MM.1S (cell line): ENCODE measurements around the gene LRRIQ4.

ENCODE experiments used
- EZH2 ChIP-seq: fragments of 300-600 bp; sonication (generic); optimal IDR thresholded peaks from 2 replicates; pipeline ENCODE3; 2017; ENCODE audit warnings: low read depth, mild to moderate bottlenecking, antibody characterized with exemption, low read length, mixed read lengths
- EZH2phosphoT487 ChIP-seq: fragments of 300-600 bp; sonication (generic); IDR thresholded peaks from 2 replicates; pipeline ENCODE4 v1.6.1; 2018; ENCODE audit warnings: antibody characterized with exemption, low read length
- TF ChIP-seq, protein P1 (sequence below): fragments of 300-600 bp; sonication (generic); IDR thresholded peaks from 2 replicates; pipeline ENCODE4 v1.5.1; 2016; ENCODE audit warnings: antibody characterized with exemption, low read length, mixed read lengths

GRCh38 chr3:169804681-169805080 is 8.0 kb upstream of the LRRIQ4 start:
- TF ChIP-seq, protein P1, sequence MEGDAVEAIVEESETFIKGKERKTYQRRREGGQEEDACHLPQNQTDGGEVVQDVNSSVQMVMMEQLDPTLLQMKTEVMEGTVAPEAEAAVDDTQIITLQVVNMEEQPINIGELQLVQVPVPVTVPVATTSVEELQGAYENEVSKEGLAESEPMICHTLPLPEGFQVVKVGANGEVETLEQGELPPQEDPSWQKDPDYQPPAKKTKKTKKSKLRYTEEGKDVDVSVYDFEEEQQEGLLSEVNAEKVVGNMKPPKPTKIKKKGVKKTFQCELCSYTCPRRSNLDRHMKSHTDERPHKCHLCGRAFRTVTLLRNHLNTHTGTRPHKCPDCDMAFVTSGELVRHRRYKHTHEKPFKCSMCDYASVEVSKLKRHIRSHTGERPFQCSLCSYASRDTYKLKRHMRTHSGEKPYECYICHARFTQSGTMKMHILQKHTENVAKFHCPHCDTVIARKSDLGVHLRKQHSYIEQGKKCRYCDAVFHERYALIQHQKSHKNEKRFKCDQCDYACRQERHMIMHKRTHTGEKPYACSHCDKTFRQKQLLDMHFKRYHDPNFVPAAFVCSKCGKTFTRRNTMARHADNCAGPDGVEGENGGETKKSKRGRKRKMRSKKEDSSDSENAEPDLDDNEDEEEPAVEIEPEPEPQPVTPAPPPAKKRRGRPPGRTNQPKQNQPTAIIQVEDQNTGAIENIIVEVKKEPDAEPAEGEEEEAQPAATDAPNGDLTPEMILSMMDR = no peak
- TF ChIP-seq EZH2 (no peak), EZH2phosphoT487 (no peak)
